ENCODE measurements around the gene ROBO1.
"Not testable (repeated sequence)": the region's sequence is repeated elsewhere in the genome, so short reads cannot be mapped to it uniquely, and the experiment has no call there.

The ROBO1 gene

DNA sequence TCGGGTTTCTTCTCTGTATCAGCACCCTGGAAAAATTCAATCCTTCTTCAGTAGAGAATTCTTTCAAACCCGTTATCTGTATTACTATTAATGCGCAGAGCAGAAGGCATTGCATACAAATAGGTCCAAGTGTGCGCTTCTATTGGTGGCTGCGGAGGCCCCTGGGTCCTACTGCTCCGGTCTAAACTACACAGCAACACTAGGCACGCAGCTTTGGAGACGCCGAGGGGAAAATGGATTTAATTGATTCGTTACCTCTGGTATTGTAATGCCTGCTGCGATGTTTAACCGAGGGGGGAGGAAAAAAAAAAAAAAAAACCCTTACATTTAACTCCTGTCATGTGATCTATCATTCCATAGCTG is at the start of gene ROBO1:
TSS of gene ROBO1 (minus strand) at position 94 of the 363 bp plus-strand sequence.
- no peak within 1 kb of the TSS for H3K4me3 ChIP-seq (ENCODE audit: control insufficient read depth, low read depth, low read length)
- TF ChIP-seq, protein P1, sequence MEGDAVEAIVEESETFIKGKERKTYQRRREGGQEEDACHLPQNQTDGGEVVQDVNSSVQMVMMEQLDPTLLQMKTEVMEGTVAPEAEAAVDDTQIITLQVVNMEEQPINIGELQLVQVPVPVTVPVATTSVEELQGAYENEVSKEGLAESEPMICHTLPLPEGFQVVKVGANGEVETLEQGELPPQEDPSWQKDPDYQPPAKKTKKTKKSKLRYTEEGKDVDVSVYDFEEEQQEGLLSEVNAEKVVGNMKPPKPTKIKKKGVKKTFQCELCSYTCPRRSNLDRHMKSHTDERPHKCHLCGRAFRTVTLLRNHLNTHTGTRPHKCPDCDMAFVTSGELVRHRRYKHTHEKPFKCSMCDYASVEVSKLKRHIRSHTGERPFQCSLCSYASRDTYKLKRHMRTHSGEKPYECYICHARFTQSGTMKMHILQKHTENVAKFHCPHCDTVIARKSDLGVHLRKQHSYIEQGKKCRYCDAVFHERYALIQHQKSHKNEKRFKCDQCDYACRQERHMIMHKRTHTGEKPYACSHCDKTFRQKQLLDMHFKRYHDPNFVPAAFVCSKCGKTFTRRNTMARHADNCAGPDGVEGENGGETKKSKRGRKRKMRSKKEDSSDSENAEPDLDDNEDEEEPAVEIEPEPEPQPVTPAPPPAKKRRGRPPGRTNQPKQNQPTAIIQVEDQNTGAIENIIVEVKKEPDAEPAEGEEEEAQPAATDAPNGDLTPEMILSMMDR (IDR thresholded peaks at IDR 0.05; ENCODE audit: control insufficient read depth, insufficient read depth, low read depth, low read length, missing control alignments) = no peak
- no peak for DNase-seq (ENCODE audit: low read depth)

DNA sequence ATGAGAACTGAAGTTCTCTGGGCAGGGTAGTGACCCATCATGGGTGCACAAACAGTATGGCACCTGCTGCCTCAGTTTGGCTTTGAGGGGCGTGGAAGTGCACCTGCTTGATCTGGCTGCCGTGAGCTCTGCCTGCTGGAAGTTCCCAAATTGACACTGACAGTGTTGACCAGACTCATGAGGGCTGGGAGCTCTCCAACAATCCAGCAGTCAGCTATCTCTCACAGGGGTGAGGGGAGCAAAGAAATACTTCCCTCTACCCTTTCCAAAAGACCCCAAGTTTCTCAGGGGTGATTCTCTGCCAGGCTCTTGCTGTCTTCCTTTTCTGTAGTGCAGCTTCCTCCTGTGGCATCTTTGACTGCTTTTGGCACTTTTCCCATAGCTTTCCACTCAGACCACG is 49.4 kb upstream of the ROBO1 start:
- no peak for DNase-seq (ENCODE audit: low read depth)
- TF ChIP-seq, protein P1 (IDR thresholded peaks at IDR 0.05; ENCODE audit: control insufficient read depth, insufficient read depth, low read depth, low read length, missing control alignments) = no peak
- no peak overlapping the region for H3K4me3 ChIP-seq (ENCODE audit: control insufficient read depth, low read depth, low read length)

DNA sequence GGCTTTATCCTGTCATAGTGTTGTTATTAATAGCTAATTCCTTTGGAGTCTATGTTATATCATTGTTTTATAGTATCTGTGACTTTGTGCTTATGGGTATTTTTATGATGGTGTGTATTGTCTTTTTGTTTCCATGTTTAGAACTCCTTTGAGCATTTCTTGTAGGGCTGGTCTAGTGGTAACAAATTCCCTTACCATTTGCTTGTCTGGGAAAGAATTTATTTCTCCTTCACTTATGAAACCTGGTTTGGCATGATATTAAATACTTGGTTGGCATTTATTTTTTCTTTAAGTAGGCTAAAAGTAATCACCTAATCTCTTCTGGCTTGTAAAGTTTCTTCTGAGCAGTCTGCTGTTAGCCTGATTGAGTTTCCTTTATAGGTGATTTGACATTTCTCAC is 47.7 kb upstream of the ROBO1 start:
- TF ChIP-seq, protein P1 (IDR thresholded peaks at IDR 0.05; ENCODE audit: control insufficient read depth, insufficient read depth, low read depth, low read length, missing control alignments) = no peak
- H3K4me3 ChIP-seq (ENCODE audit: control insufficient read depth, low read depth, low read length) = no peak overlapping the region
- no peak for DNase-seq (ENCODE audit: low read depth)

DNA sequence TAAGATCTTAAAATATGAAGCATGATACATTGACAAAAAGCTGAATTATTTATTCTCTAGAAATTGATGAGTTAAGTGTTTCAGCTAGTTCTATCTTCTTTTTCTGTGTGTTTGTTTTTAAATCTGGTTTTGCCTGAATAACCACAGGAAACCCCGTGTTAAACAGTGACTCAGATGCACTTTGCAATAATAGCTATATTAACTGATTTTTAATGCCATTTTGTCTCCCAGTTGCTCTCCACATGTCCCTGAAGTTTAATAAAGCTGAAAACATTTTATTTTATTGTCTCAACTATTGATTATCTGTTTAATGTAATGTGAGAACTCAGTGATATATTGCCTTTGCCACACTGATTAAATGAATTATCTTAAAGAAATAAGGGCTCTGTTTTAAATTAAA is 42.8 kb upstream of the ROBO1 start:
- DNase-seq (ENCODE audit: low read depth) = no peak
- no peak overlapping the region for H3K4me3 ChIP-seq (ENCODE audit: control insufficient read depth, low read depth, low read length)
- TF ChIP-seq, protein P1 (IDR thresholded peaks at IDR 0.05; ENCODE audit: control insufficient read depth, insufficient read depth, low read depth, low read length, missing control alignments) = no peak

DNA sequence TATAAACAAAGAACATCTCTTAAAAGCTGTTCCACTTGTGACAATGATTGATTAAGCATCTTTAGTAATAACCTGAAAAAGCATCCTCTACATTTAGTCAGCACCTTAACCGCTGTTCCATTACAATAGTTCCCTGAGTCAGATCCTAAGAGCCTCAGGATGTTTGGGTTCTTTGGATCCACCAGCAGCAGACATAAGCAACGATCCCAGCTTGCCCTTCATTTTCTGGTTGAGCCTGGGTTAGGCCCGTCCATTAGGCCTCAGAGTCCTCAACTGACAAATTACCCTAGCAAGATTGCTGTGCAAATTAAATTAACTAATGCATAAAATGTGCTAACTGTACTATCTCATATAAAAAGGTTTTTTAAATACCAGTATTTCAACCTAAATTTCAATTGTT is 42.3 kb upstream of the ROBO1 start:
- TF ChIP-seq, protein P1 (IDR thresholded peaks at IDR 0.05; ENCODE audit: control insufficient read depth, insufficient read depth, low read depth, low read length, missing control alignments) = no peak
- H3K4me3 ChIP-seq (ENCODE audit: control insufficient read depth, low read depth, low read length) = no peak overlapping the region
- no peak for DNase-seq (ENCODE audit: low read depth)

DNA sequence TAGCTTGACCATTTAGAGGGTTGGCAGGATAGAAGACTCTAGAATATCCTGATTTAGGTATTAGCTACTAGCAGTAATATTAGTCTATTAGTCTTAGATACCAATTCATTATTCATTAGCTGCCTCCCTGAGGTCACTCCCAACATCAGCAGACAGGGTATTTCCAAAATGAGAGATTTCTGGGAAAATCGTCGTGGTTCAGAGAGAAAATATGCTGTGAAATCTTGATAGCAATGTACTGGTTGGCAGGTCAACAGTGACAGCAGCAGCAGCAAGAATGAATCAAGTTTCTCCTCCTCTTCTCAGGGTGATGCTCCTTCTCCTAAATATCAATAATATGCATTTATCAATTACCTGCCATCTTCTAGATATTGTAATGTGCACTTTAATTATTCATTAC is 41.3 kb upstream of the ROBO1 start:
- no peak for DNase-seq (ENCODE audit: low read depth)
- H3K4me3 ChIP-seq (ENCODE audit: control insufficient read depth, low read depth, low read length) = no peak overlapping the region
- TF ChIP-seq, protein P1 (IDR thresholded peaks at IDR 0.05; ENCODE audit: control insufficient read depth, insufficient read depth, low read depth, low read length, missing control alignments) = no peak

DNA sequence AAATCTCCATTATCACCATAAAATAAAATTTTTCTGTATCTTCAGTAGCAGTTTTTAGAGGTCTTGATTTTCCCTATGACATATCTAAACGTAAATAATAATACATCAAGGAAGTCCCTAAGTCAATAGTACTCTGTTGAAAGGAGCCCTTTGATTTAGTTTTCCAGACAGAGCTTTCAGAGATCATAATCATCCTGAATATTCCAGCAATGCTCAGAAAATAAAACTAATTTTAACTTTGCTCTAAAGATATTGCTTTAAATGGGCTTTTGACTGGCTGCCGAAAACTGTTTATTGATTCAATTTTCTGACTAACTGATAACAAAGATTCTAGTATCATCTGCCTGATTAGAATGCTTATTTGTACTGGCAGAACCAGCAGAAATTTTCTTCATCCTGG is 40.7 kb upstream of the ROBO1 start:
- no peak for DNase-seq (ENCODE audit: low read depth)
- no peak overlapping the region for H3K4me3 ChIP-seq (ENCODE audit: control insufficient read depth, low read depth, low read length)
- TF ChIP-seq, protein P1 (IDR thresholded peaks at IDR 0.05; ENCODE audit: control insufficient read depth, insufficient read depth, low read depth, low read length, missing control alignments) = no peak

DNA sequence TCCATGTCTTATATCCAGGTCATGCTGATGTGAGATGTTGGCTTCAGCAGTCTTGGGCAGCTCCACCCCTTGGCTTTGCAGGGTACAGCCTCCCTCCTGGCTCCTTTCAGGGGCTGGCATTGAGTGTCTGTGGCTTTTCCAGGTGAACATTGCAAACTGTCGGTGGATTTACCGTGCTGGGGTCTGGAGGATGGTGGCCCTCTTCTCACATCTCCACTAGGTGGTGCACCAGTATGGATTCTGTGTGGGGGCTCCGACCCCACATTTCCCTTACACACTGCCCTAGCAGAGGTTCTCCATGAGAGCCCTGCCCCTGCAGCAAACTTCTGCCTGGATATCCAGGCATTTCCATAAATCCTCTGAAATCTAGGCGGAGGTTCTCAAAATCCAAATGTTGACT is 22.4 kb upstream of the ROBO1 start:
- not testable (repeated sequence) for DNase-seq (ENCODE audit: low read depth); H3K4me3 ChIP-seq (ENCODE audit: control insufficient read depth, low read depth, low read length)
